ENCODE results near the gene FRMD4A.

DNA sequence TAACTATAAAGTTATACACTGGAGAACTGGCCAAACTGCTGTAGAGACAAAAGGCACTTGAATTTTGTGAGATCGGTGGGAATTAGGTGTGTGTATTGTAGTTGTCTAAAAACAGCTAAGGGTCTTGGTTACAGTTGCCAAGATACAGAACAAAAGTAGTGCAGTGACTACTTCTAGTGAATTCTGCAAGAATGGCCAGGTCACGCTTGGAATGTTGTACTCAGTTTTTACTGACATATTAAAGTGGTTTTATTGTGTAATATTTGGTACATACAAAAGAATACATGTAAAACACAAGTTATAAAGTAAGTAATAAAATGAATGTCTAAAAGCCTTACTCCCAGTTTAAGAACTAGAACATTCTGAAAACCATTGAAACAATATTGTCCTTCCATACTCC is 701.6 kb downstream of the FRMD4A start:
- no peak for TF ChIP-seq PAX5 (IDR thresholded peaks at IDR 0.05; ENCODE audit: borderline replicate concordance, low read depth, low read length)
- TF ChIP-seq, protein P1, sequence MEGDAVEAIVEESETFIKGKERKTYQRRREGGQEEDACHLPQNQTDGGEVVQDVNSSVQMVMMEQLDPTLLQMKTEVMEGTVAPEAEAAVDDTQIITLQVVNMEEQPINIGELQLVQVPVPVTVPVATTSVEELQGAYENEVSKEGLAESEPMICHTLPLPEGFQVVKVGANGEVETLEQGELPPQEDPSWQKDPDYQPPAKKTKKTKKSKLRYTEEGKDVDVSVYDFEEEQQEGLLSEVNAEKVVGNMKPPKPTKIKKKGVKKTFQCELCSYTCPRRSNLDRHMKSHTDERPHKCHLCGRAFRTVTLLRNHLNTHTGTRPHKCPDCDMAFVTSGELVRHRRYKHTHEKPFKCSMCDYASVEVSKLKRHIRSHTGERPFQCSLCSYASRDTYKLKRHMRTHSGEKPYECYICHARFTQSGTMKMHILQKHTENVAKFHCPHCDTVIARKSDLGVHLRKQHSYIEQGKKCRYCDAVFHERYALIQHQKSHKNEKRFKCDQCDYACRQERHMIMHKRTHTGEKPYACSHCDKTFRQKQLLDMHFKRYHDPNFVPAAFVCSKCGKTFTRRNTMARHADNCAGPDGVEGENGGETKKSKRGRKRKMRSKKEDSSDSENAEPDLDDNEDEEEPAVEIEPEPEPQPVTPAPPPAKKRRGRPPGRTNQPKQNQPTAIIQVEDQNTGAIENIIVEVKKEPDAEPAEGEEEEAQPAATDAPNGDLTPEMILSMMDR (IDR thresholded peaks at IDR 0.05 in 2 of 3, conservative IDR thresholded peaks at IDR 0.05 in 1 of 3; ENCODE audit: control insufficient read depth in 2 of 3, extremely low read depth in 1 of 3, insufficient read depth in 1 of 3, low read depth in 3 of 3, low read length in 3 of 3): no peak
- TF ChIP-seq DPF2 (IDR thresholded peaks at IDR 0.05): no peak
- TF ChIP-seq EP300 (IDR thresholded peaks at IDR 0.05; ENCODE audit: borderline replicate concordance in 1 of 2, control insufficient read depth in 1 of 2, low read depth in 2 of 2, low read length in 2 of 2): no peak
- TF ChIP-seq, protein P2, sequence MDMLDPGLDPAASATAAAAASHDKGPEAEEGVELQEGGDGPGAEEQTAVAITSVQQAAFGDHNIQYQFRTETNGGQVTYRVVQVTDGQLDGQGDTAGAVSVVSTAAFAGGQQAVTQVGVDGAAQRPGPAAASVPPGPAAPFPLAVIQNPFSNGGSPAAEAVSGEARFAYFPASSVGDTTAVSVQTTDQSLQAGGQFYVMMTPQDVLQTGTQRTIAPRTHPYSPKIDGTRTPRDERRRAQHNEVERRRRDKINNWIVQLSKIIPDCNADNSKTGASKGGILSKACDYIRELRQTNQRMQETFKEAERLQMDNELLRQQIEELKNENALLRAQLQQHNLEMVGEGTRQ (IDR thresholded peaks at IDR 0.05; ENCODE audit: borderline replicate concordance, low read depth, low read length): no peak
- no peak for TF ChIP-seq CHD1 (IDR thresholded peaks at IDR 0.05; ENCODE audit: low read depth, low read length)
- no peak for TF ChIP-seq JUND (IDR thresholded peaks at IDR 0.05; ENCODE audit: low read depth, low read length)
- TF ChIP-seq, protein P3, sequence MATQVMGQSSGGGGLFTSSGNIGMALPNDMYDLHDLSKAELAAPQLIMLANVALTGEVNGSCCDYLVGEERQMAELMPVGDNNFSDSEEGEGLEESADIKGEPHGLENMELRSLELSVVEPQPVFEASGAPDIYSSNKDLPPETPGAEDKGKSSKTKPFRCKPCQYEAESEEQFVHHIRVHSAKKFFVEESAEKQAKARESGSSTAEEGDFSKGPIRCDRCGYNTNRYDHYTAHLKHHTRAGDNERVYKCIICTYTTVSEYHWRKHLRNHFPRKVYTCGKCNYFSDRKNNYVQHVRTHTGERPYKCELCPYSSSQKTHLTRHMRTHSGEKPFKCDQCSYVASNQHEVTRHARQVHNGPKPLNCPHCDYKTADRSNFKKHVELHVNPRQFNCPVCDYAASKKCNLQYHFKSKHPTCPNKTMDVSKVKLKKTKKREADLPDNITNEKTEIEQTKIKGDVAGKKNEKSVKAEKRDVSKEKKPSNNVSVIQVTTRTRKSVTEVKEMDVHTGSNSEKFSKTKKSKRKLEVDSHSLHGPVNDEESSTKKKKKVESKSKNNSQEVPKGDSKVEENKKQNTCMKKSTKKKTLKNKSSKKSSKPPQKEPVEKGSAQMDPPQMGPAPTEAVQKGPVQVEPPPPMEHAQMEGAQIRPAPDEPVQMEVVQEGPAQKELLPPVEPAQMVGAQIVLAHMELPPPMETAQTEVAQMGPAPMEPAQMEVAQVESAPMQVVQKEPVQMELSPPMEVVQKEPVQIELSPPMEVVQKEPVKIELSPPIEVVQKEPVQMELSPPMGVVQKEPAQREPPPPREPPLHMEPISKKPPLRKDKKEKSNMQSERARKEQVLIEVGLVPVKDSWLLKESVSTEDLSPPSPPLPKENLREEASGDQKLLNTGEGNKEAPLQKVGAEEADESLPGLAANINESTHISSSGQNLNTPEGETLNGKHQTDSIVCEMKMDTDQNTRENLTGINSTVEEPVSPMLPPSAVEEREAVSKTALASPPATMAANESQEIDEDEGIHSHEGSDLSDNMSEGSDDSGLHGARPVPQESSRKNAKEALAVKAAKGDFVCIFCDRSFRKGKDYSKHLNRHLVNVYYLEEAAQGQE (IDR thresholded peaks at IDR 0.05; ENCODE audit: low read depth, low read length): no peak
- TF ChIP-seq ZNF274 (IDR thresholded peaks at IDR 0.05; ENCODE audit: insufficient read depth, insufficient read length): no peak
- no peak for TF ChIP-seq SP1 (IDR thresholded peaks at IDR 0.05; ENCODE audit: low read depth, low read length)

Measured in GM12878 (cell line).